DMS 273 (cell line): ENCODE data around the gene ATP1A4.

ENCODE experiments used
- DNase-seq: peaks from one replicate; lab custom pipeline; 2025; ENCODE audit not compliant: unreplicated experiment; lab: John Stamatoyannopoulos, UW

ATP1A4 gene

GRCh38 chr1:160139840-160140239 is 11.6 kb upstream of the ATP1A4 start:
- DNase-seq = no peak

DNA sequence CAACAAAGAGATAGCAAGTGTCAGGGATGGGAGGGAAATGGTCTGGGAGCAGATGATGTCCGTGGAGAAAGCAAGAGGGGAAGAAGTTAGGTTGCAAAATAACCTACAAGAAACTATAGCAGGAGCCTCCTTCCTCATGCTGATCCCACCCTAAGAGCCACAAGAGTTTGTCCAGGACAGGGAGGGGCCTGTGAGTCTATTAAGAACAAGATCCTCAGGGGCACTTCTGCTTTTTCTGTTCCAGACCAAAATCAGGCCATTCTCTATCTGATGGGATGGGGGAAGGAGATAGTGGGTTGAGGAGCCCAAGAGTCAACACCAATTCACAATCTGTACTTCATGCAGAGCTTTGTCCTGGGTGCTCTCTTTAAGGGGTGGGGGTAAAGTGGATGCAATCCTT is 7.7 kb upstream of the ATP1A4 start:
- DNase-seq = no peak

DNA sequence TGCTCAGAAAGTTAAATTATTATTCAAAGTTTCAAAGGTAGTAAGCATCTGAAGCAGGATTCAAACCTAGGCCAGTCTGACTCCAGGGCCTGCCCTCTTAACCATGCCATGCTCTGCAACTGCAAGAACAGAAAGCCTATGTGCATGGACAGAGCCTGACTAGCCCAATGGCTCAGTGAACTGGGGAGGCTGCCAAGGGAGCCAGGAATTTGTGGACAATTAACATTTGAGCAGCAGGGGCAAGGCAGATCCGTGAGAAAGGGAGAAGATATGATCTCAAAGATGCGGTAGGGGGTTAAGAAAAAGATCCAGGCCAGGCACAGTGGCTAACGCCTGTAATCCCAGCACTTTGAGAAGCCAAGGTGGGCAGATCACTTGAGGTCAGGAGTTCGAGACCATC is 6.5 kb upstream of the ATP1A4 start:
- DNase-seq = peak; percentile 38

- no peak for DNase-seq
These were observed 5.3 kb upstream of the ATP1A4 start for GRCh38 chr1:160146107-160146506.

GRCh38 chr1:160148121-160148520 is 3.3 kb upstream of the ATP1A4 start:
- no peak for DNase-seq

DNA sequence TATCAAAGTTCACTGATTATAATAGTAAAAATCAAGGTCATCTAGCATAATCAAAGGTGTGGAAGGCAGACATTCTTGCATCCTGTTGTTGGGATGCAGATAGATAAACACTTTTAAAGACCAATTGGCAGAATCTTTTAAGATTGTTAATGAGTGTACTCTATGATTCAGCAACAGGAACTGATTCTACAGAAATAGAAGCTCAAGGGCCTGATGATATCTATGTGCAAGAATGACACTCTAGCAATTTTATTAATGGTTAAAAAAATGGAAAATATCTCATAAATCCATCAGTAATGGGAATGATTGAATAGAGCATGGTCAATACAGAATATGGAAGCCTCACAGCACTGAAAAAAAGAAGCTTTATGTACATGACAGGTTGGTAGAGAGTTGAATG is 2.2 kb upstream of the ATP1A4 start:
- DNase-seq = no peak

DNA sequence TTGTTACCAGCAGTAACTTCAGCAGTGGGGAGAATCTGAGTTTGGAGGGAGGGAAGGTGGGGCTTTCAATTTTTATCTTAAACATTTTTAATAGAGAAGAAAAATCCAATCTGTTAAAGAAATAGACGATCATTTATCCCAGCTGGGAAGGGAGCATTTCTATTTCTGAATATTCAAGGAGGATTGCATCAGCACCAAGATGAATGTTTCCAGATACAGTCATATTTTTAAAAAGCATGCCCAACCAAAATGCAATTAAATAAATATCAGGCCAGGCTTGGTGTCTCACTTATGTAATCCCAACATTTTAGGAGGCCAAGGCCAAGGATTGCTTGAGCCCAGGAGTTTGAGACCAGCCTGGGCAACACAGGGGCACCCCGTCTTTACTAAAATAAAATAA is 1.7 kb upstream of the ATP1A4 start:
- no peak for DNase-seq

DNA sequence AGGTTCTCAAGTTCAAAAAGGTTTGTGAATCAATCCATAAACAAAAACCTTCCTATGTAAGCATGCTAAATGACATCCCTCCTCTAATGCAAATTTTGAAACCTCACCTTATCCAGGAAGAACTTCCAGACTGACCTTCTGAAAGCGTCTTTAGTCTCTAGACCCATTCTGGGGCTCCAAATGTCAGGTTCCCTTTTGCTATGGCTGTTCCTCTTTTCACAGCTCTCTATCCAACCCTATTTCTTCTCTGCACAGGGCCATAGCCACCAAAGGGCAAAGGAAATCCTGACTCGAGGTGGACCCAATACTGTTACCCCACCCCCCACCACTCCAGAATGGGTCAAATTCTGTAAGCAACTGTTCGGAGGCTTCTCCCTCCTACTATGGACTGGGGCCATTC is 3.4 kb downstream of the ATP1A4 start:
- DNase-seq = no peak

DNA sequence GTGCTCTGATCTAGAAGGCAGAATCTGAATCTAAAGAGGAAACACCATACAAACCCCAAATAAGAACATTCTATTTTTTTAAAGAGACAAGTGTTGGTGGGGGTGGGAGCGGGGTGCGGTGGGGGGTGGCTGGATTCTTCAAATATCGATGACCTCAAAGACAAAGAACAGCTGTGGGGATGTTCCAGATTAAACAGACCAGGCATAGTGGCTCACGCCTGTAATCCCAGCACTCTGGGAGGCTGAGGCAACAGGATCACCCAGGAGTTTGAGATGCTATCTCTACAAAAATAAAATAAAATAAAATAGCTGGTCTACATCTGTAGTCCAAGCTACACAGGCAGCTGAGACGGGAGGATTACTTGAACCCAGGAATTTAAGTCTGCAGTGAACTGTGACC is 5.0 kb downstream of the ATP1A4 start:
- DNase-seq = no peak

- no peak for DNase-seq
These were observed 5.8 kb downstream of the ATP1A4 start for GRCh38 chr1:160157174-160157573.

DNA sequence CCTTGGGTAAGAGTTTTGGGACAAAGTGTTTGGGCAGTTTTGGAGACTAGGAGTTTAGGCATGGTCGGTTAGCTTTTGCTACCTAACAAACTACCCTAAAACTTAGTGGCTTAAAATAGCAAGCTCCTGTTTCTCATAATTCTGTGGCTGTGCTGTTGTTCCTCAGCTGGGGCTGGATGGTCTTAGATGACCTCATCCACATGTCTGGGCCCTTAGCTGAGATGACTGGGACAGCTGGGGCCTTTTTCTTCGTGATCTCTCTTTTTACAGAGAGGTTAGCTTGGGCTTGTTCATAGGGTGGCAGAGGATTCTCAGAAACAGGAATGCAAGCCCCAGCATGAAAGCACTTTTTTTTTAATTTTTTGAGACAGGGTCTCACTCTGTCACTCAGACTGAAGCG is 6.6 kb downstream of the ATP1A4 start:
- no peak for DNase-seq

GRCh38 chr1:160158534-160158933 is 7.1 kb downstream of the ATP1A4 start:
- DNase-seq = no peak

DNA sequence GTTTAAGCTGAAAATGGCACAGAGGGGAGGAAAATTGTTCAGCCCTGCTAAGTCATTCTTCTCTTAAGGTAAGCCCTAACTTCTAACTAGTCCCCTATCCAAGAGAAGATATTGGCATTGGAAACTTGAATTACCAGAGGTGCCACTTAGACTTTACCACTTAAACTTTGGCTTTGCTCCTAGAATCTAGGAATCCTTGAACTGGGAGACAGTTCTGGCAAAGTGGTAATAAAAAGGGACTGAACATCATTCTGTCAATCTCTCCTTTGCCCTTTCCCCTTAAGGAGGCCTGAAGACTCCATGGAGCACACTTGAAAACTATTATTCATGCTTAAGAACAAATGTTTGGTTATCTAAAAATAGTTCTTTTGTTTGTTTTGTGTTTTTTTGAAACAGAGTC is 8.4 kb downstream of the ATP1A4 start:
- DNase-seq = no peak

DNA sequence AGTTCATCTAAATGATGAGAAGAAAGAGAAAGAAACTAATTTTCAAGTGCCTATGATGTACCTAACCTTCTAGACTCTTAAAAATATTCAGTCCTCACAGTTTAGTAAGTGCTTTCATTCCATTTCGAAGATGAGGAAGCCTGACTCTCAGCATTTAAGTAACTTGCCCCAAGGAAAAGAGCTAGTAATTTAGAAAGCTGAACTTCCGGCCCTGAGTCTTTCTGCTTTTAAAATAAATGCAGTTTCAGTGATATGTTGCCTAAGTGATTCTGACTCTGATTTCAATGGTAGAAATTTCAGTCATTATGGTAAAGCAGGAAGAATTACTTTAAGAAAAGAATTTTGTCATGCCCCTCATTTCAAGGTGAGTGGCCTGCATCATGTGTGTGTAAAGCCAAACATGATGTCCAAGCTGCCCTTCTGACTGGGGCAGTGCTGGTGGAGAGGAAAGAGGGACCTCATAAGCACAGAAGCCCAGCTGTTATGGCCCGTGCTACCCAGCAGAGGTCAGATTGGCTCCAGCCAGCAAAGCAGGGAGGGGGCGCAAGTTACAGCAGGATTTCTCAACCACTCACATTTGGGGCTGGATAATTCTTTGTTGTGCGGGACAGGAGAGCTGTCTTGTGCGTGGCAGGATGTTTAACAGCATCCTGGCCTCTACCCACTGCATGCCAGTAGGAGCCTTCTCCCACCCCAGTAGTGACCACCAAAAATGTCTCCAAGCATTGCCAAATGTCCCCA is 10.7 kb downstream of the ATP1A4 start:
- peak; percentile 51 for DNase-seq

GRCh38 chr1:160162931-160163330 is 11.5 kb downstream of the ATP1A4 start:
- DNase-seq = no peak

- peak; percentile 10 for DNase-seq
These were observed 12.2 kb downstream of the ATP1A4 start for GRCh38 chr1:160163615-160164014.

DNA sequence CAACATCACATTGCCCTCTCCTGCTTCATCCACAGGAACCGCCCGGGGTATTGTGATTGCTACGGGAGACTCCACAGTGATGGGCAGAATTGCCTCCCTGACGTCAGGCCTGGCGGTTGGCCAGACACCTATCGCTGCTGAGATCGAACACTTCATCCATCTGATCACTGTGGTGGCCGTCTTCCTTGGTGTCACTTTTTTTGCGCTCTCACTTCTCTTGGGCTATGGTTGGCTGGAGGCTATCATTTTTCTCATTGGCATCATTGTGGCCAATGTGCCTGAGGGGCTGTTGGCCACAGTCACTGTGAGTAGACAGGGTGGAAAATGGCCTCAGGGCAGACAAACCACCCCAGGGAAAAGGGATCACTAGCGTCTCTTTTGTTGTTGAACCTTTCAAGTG is 12.7 kb downstream of the ATP1A4 start:
- DNase-seq = no peak

GRCh38 chr1:160166166-160166868 is 14.9 kb downstream of the ATP1A4 start:
- no peak for DNase-seq

GRCh38 chr1:160167056-160167455 is 15.7 kb downstream of the ATP1A4 start:
- DNase-seq = no peak

DNA sequence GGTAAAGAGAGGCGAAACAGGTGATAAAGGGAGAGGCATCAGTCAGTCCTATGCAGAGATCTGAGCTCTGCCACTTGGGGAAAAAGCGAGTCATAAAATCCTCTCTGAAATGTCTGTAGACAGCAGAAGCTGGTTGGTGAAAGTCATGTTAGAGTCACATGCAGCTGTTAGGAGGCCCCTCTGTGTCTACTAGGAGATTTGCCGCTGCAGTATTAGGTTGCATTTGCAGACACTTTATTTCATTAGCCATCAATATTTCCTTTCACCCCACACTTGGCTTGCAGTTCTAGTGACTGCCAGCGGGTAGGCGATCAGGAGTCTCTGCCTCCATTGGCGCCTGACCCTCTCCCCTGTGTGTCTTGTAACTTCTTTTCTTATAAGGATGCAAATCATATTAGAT is 16.2 kb downstream of the ATP1A4 start:
- DNase-seq = no peak

GRCh38 chr1:160168016-160168415 is 16.6 kb downstream of the ATP1A4 start:
- no peak for DNase-seq

GRCh38 chr1:160168609-160169369 is 17.4 kb downstream of the ATP1A4 start:
- DNase-seq = peak; percentile 11
